Epidermal melanocyte (primary cell): Measurements from ENCODE around the gene PLPPR3.

Experiments
- DNase-seq: peaks from one replicate; pipeline ENCODE4 v3.0.0; 2011; ENCODE audit warnings: low spot score; ENCODE audit not compliant: insufficient read length

The PLPPR3 gene

DNA sequence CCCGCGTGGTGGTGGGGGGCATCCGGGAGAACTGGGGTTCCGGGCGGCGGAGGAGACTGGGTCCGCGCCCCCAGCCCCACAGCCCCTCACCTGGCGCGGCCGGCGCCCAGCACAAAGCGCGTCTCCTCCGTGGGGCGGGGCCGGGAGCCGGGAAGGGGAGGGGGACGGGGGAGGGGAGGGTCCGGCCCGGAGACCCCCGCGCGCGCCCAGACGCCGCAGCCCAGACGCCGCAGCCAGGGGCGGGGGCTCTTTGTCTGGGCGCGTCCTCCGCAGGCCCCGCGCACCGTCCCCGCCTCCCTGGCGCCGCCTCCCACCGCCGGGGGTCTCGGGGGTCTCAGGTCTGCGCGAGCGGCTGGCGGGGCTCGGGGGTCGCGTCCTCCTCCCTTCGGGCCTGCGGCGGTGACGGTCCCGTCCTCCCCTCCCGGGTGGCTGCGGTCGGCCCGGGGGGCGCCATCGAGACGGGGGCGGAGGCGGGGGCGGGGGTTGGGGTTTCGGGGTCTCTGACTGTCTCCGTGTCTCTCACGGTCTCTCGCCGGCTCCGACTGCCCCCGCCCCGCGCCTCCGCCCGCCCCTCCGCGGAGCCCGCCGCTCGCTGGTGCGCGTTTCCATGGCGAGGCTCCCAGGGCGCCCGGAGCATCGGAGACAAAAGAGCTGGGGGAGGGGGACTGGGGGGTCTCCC is at the start of gene PLPPR3:
TSS of gene PLPPR3 (minus strand) at position 131 of the 679 bp plus-strand sequence. CDS start 396 bp downstream, outside the sequence.
- no peak for DNase-seq

GRCh38 chr19:870963-871401 is 49.2 kb upstream of the PLPPR3 start:
- DNase-seq = no peak

GRCh38 chr19:870314-870713 is 48.6 kb upstream of the PLPPR3 start:
- DNase-seq = no peak

DNA sequence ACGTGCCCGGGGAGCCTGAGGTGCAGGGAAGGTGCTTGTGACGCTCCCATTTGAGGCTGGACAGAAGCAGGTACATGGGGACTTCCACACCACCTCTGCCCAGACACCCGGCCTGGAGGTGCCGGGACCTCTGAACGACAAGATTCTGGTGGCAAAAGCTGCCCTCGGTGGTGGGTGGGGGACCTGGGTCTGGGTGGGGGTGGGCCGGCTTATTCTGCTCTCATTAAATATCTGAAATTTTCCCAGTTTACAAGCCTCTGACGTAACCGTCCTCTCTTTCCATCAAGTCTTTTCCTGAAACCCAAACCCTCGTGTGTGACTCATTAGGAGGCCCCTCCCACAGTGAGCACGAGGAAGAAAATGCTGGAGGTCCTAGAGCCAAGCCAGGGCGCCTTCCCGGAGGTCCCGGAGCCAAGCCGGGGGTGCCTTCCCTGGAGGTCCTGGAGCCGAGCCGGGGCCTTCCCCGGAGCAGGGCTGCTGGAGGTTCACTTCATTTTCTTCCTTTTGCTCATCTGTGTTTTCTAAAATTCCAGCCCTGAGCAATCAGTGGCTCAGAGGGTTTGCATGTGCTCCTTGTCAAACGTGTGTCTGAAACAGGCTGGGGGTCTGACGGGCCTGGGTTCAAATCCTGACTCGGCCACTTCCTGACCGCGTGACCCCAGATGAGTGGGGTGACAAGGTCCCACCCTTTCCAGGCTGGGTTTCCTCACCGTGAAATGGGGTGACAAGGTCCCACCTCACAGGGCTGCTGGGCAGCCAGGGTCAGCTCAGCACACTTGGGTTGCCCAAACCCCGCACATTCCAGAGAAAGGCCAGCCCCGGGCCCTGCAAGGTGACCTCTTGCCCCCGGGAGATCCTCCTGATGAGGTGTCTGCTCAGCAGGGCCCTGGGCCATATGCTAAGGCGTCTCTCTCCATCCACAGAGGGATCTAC is 47.8 kb upstream of the PLPPR3 start:
- peak; percentile 96 for DNase-seq

- no peak for DNase-seq
These were observed 46.9 kb upstream of the PLPPR3 start for GRCh38 chr19:868458-869244.

GRCh38 chr19:867855-868457 is 46.2 kb upstream of the PLPPR3 start:
- DNase-seq = no peak

- DNase-seq = no peak
These were observed 45.6 kb upstream of the PLPPR3 start for GRCh38 chr19:867301-867793.

DNA sequence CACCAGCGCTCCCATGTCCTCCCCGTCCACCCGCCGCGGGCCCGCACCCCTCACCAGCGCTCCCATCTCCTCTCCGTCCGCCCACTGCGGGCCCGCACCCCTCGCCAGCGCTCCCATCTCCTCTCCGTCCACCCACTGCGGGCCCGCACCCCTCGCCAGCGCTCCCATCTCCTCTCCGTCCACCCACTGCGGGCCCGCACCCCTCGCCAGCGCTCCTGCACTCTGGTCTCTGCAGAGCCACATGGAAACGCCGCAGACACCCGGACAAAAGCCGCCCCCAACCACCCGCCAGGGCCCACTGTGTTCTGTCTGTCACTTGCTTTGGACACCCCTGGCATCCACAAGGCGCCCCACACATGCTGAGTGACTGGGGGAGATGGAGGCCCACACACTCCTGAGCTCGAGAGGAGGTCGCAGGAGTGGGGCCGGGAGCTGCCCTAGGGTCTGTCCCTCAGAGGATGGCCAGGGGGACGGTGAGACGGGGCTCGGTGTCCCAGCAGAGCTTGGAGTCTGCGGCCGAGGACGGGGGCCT is 45.1 kb upstream of the PLPPR3 start:
- DNase-seq = no peak

GRCh38 chr19:863315-863620 is 41.5 kb upstream of the PLPPR3 start:
- no peak for DNase-seq

- DNase-seq = peak; percentile 64
These were observed 41.0 kb upstream of the PLPPR3 start for GRCh38 chr19:862581-863314.

DNA sequence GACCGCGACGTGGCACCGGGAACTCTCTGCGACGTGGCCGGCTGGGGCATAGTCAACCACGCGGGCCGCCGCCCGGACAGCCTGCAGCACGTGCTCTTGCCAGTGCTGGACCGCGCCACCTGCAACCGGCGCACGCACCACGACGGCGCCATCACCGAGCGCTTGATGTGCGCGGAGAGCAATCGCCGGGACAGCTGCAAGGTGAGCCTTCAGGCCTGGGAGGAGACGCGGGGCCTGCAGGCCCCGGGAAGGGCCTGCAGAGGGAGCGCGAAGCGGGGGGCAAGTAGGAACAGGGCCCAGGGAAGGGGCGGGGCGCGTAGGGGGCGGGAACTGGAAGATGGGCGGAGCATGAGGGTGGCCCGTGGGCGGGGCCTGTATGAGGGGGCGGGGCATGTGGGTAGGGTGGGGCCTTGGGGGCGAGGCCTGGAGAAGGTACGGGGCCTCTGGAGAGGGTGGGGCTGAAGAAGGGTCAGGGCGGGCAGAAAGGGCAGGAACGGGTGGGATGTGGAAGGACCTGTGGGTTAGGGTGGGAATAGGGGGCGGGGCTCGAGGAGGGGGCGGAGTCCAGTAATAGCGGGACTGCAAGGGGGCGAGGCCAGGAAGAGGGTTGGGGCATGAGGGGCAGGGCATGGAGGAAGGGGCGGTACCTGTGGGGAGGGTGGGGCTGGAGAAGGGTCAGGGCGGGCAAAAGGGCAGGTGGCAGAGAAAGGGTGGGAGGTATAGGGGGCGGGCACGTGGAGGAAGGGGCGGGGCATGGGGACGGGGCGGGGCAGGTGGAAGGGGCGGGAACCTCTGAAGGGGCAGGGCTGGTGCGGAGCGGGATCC is 40.2 kb upstream of the PLPPR3 start:
- peak; percentile 47 for DNase-seq

DNA sequence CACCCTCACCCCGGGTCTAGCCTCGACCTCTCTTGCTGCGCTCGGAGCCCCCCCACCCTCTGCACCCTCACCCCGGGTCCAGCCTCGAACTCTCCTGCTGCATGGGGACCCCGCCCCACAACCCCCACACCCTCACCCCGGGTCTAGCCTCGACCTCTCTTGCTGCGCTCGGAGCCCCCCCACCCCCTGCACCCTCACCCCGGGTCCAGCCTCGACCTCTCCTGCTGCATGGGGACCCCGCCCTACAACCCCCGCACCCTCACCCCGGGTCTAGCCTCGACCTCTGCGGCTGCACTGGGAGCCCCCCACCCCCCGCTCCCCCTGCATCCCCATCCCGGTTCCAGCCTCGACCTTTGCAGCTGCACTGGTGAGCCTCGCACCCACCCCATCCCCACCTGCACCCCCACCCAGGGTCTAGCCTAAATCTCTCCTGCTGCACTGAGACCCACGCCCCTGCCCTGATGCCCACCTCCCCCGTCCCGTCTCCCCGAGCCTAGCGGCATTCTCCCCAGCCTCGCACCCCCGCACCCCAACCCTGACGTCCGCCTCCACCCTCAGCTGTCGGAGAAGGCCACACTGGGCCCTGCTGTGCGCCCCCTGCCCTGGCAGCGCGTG is 39.5 kb upstream of the PLPPR3 start:
- DNase-seq = no peak

- no peak for DNase-seq
These were observed 37.4 kb upstream of the PLPPR3 start, which contains the start of gene CFD for GRCh38 chr19:858868-859843. CFD (plus strand) TSS chr19:859664; CDS start chr19:859690, 26 bp downstream.

DNA sequence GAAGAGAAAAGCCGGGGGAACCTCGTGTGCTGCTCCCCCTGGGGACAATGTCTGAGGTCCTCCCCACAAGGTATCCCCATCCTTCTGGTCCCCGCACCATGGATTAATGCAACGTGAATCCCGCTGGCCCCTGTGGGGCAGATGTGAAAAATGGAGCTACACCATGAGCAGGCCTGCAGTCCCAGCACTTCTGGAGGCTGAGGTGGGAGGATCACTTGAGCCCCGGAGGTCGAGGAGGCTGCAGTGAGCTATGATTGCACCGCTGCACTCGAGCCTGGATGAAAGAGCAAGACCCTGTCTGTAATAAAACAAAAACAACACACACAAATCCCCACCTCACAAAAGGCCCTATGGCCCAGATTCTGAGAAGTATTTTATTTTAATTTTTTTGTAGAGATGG is 36.5 kb upstream of the PLPPR3 start:
- no peak for DNase-seq

DNA sequence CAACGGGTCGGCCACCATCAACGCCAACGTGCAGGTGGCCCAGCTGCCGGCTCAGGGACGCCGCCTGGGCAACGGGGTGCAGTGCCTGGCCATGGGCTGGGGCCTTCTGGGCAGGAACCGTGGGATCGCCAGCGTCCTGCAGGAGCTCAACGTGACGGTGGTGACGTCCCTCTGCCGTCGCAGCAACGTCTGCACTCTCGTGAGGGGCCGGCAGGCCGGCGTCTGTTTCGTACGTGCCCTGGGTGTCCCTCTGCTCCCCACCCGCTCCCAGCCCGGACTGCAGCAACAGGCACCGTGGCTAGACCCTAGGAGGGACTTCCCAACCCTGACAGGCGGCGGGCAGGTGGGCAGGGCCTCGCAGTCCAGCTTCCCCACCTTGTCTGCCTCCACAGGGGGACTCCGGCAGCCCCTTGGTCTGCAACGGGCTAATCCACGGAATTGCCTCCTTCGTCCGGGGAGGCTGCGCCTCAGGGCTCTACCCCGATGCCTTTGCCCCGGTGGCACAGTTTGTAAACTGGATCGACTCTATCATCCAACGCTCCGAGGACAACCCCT is 33.9 kb upstream of the PLPPR3 start:
- DNase-seq = no peak

GRCh38 chr19:855142-855541 is 33.4 kb upstream of the PLPPR3 start:
- DNase-seq = no peak

GRCh38 chr19:854549-854948 is 32.8 kb upstream of the PLPPR3 start:
- DNase-seq = no peak
